H1 (cell line): ENCODE results near the gene THPO. TPM values are rescaled to one million over a fixed set of nuclear protein-coding genes. Genes with fewer than 3 reads are reported as not detected.
A peak's percentile ranks its signal among the peaks of the same experiment; 100 is the strongest.

ENCODE experiments used
- CTCF ChIA-PET: fragments of 300-600 bp; sonication (Branson Sonifier 250); formaldehyde crosslinking; loops from one replicate; lab custom pipeline; 2021; ENCODE audit not compliant: partially characterized antibody; lab: Charles Lee
- POLR2A ChIA-PET: fragments of 300-600 bp; sonication (Branson Sonifier 250); formaldehyde crosslinking; loops from one replicate; lab custom pipeline; 2021; ENCODE audit warnings: inconsistent platforms; ENCODE audit not compliant: partially characterized antibody; lab: Charles Lee
- DNase-seq, 2 experiments: peaks; one replicate each; pipeline versions ENCODE4 v3.0.0 to v3.0.0-alpha.2; 2010 to 2022; ENCODE audit warnings: low spot score in 2 of 2, low read depth in 1 of 2, mixed read lengths in 1 of 2
- FAIRE-seq: peaks from 2 replicates; lab custom pipeline; 2011; peaks lifted over from hg19 to GRCh38; lab: Jason Lieb, UNC
- H2AFZ ChIP-seq: 2 replicates; pipeline ENCODE4 v1.8.1; 2012; ENCODE audit warnings: low read length, inconsistent platforms
- H2AK5ac ChIP-seq: 2 replicates; pipeline ENCODE4 v1.6.1; 2013; ENCODE audit warnings: low read depth, low read length
- H2BK120ac ChIP-seq: replicated peaks from 2 replicates; pipeline ENCODE3; 2013; ENCODE audit warnings: low read depth, low read length, inconsistent platforms
- H2BK12ac ChIP-seq: 2 replicates; pipeline ENCODE4 v1.6.1; 2013; ENCODE audit warnings: low read depth, low read length
- H2BK15ac ChIP-seq: 2 replicates; pipeline ENCODE4 v1.6.1; 2013; ENCODE audit warnings: low read length
- H2BK20ac ChIP-seq: 2 replicates; pipeline ENCODE4 v1.6.1; 2013; ENCODE audit warnings: low read length
- H2BK5ac ChIP-seq: 2 replicates; pipeline ENCODE4 v1.6.1; 2013; ENCODE audit warnings: low read depth, low read length
- H3K14ac ChIP-seq: 2 replicates; pipeline ENCODE4 v1.6.1; 2013; ENCODE audit warnings: inconsistent platforms; ENCODE audit not compliant: insufficient read length
- H3K18ac ChIP-seq: 2 replicates; pipeline ENCODE4 v1.6.1; 2013; ENCODE audit warnings: low read length; ENCODE audit errors: extremely low read depth
- H3K23ac ChIP-seq: 2 replicates; pipeline ENCODE4 v1.6.1; 2013; ENCODE audit warnings: inconsistent platforms; ENCODE audit not compliant: insufficient read length
- H3K23me2 ChIP-seq: 2 replicates; pipeline ENCODE4 v1.6.1; 2013; ENCODE audit warnings: low read depth, low read length
- H3K27ac ChIP-seq: 2 replicates; pipeline ENCODE4 v1.6.1; 2011; ENCODE audit warnings: low read depth, low read length, inconsistent platforms
- H3K27me3 ChIP-seq, 4 experiments: replicated peaks in 1 of 4; 1 replicate in 1 of 4; 2 replicates in 3 of 4; pipeline versions ENCODE4 v1.6.1 to v1.8.1; 2011 to 2013; ENCODE audit warnings: low read length in 3 of 4, mild to moderate bottlenecking in 3 of 4, inconsistent platforms in 2 of 4, mixed read lengths in 2 of 4, moderate library complexity in 1 of 4; ENCODE audit not compliant: control insufficient read depth in 3 of 4, insufficient read depth in 3 of 4; ENCODE audit errors: extremely low read depth in 1 of 4
- H3K36me3 ChIP-seq, 4 experiments: 2 replicates each; pipeline versions ENCODE4 v1.6.1 to v1.8.1; 2011 to 2013; ENCODE audit warnings: mild to moderate bottlenecking in 4 of 4, low read length in 3 of 4, moderate library complexity in 2 of 4, control low read depth in 1 of 4, inconsistent platforms in 1 of 4; ENCODE audit not compliant: insufficient read depth in 4 of 4, control insufficient read depth in 2 of 4
- H3K4ac ChIP-seq: replicated peaks from 2 replicates; pipeline ENCODE3; 2013; ENCODE audit warnings: low read length, low read depth, mixed read lengths, inconsistent platforms; ENCODE audit not compliant: insufficient read length
- H3K4me1 ChIP-seq, 4 experiments: replicated peaks in 1 of 4; 1 replicate in 1 of 4; 2 replicates in 3 of 4; pipeline versions ENCODE4 v1.6.1 to v1.8.1; 2011 to 2013; ENCODE audit warnings: low read length in 3 of 4, inconsistent platforms in 2 of 4, mixed read lengths in 1 of 4; ENCODE audit not compliant: insufficient read depth in 4 of 4, control insufficient read depth in 3 of 4
- H3K4me2 ChIP-seq, 2 experiments: 2 replicates each; pipeline versions ENCODE4 v1.6.1 to v1.8.1; 2011 to 2013; ENCODE audit warnings: low read depth in 2 of 2, low read length in 2 of 2, control low read depth in 1 of 2, inconsistent platforms in 1 of 2, mild to moderate bottlenecking in 1 of 2; ENCODE audit not compliant: insufficient read depth in 1 of 2
- H3K4me3 ChIP-seq, 4 experiments: fragments of 200-600, 300-600 bp in 1 of 4; sonication (generic), shearing (Covaris generic), sonication (Bioruptor Twin) in 1 of 4; 2 replicates each; pipeline versions ENCODE4 v1.5.1 to v1.8.1; 2011 to 2016; ENCODE audit warnings: low read length in 4 of 4, low read depth in 3 of 4, control low read depth in 2 of 4, inconsistent platforms in 2 of 4, mild to moderate bottlenecking in 2 of 4, mixed read lengths in 1 of 4, moderate library complexity in 1 of 4; ENCODE audit not compliant: insufficient read depth in 2 of 4; ENCODE audit errors: extremely low read depth in 1 of 4
- H3K56ac ChIP-seq: replicated peaks from 2 replicates; pipeline ENCODE3; 2013; ENCODE audit warnings: low read depth, mild to moderate bottlenecking, mixed read lengths, low read length, inconsistent platforms; ENCODE audit not compliant: insufficient read length
- H3K79me1 ChIP-seq: 2 replicates; pipeline ENCODE4 v1.6.1; 2013; ENCODE audit warnings: low read depth, low read length, control low read depth
- H3K79me2 ChIP-seq, 2 experiments: 2 replicates each; pipeline versions ENCODE4 v1.6.1 to v1.8.1; 2012 to 2013; ENCODE audit warnings: low read length in 2 of 2, mild to moderate bottlenecking in 2 of 2, inconsistent platforms in 1 of 2; ENCODE audit not compliant: insufficient read depth in 2 of 2, control insufficient read depth in 1 of 2
- H3K9ac ChIP-seq, 4 experiments: replicated peaks in 1 of 4; 1 replicate in 1 of 4; 2 replicates in 3 of 4; pipeline versions ENCODE4 v1.6.1 to v1.8.1; 2011 to 2013; ENCODE audit warnings: low read depth in 3 of 4, low read length in 3 of 4, control low read depth in 2 of 4, mild to moderate bottlenecking in 2 of 4, moderate library complexity in 2 of 4, inconsistent platforms in 1 of 4; ENCODE audit errors: extremely low read depth in 1 of 4
- H3K9me3 ChIP-seq, 2 experiments: 2 replicates each; pipeline versions ENCODE4 v1.6.1 to v1.8.1; 2012 to 2013; ENCODE audit warnings: mild to moderate bottlenecking in 2 of 2, moderate library complexity in 2 of 2, control low read depth in 1 of 2, inconsistent platforms in 1 of 2, low read depth in 1 of 2, low read length in 1 of 2, mixed read lengths in 1 of 2; ENCODE audit not compliant: insufficient read depth in 2 of 2
- H4K20me1 ChIP-seq, 2 experiments: replicated peaks in 1 of 2; 2 replicates each; pipeline versions ENCODE3 to v1.8.1; 2011 to 2013; ENCODE audit warnings: inconsistent platforms in 2 of 2, low read length in 2 of 2, mild to moderate bottlenecking in 1 of 2; ENCODE audit not compliant: insufficient read depth in 2 of 2, control insufficient read depth in 1 of 2
- H4K5ac ChIP-seq: 2 replicates; pipeline ENCODE4 v1.6.1; 2013; ENCODE audit warnings: low read length, low read depth, mixed read lengths, inconsistent platforms; ENCODE audit not compliant: insufficient read length
- H4K8ac ChIP-seq: 2 replicates; pipeline ENCODE4 v1.8.0; 2013; ENCODE audit warnings: mild to moderate bottlenecking, moderate library complexity, low read length, inconsistent platforms; ENCODE audit not compliant: insufficient read depth; ENCODE audit errors: extremely low read depth
- H4K91ac ChIP-seq: replicated peaks from 2 replicates; pipeline ENCODE3; 2013; ENCODE audit warnings: low read length, mixed read lengths, inconsistent platforms; ENCODE audit not compliant: insufficient read length
- BACH1 ChIP-seq: IDR thresholded peaks from 2 replicates; pipeline ENCODE4 v1.6.1; 2012; ENCODE audit warnings: low read length, improper control_type of control experiment
- CEBPB ChIP-seq: IDR thresholded peaks from 2 replicates; pipeline ENCODE4 v1.6.1; 2012; ENCODE audit warnings: low read depth, low read length
- POLR2A ChIP-seq, 2 experiments: IDR thresholded peaks; 1 replicate in 1 of 2; 2 replicates in 1 of 2; pipeline ENCODE4 v1.6.1; 2011; ENCODE audit warnings: low read depth in 2 of 2, low read length in 2 of 2, mild to moderate bottlenecking in 2 of 2; ENCODE audit errors: control extremely low read depth in 1 of 2
- POLR2AphosphoS5 ChIP-seq: IDR thresholded peaks from 2 replicates; pipeline ENCODE4 v1.6.1; 2011; ENCODE audit warnings: low read depth, low read length
- SP4 ChIP-seq: IDR thresholded peaks from 2 replicates; pipeline ENCODE4 v1.6.1; 2012; ENCODE audit warnings: low read length, inconsistent platforms
- WGBS, 2 experiments: shearing (Covaris generic) in 1 of 2; methylation state at CpG; one replicate each; pipeline versions ENCODE4 v1.1.6 to v1.1.7; 2013 to 2015; ENCODE audit warnings: low lambda C conversion rate in 2 of 2, mixed read lengths in 2 of 2, inconsistent platforms in 1 of 2, low coverage in 1 of 2, missing lambda C conversion rate in 1 of 2; ENCODE audit not compliant: insufficient replicate concordance in 2 of 2, insufficient coverage in 1 of 2, insufficient read length in 1 of 2; ENCODE audit errors: extremely low coverage in 1 of 2, missing lambda C conversion rate in 1 of 2; 5-methylcytosine and 5-hydroxymethylcytosine counted together
- polyA plus RNA-seq, 7 experiments: library from polyadenylated mRNA; depleted of rRNA in 3 of 7; stranded (reverse) in 5 of 7; unstranded in 2 of 7; fragments of >200 nt in 5 of 7; fragments of 200-250 nt in 2 of 7; gene quantifications; 1 replicate in 5 of 7; 2 replicates in 1 of 7; 4 replicates in 1 of 7; pipeline versions ENCODE4 v1.2.1 to v1.2.3, GENCODE V29; 2011 to 2013; ENCODE audit warnings: missing spikeins in 2 of 7, mixed read lengths in 2 of 7
- total RNA-seq: library from RNA; stranded (reverse); fragmentation: NEBNext Ultra II Directional; extraction: Animal tissue kit (Norgen Biotek cat#: 25700); gene quantifications from 2 replicates; pipeline ENCODE4 v1.2.1, GENCODE V29; 2021

Gene THPO
- total and polyA plus RNA-seq, 2 of the 8 experiments (the other 6 are each of a cell fraction or from before 2014, with no cell fraction given) = 0.82 to 1.2 TPM

GRCh38 chr3:184368586-184369183 lies 9.3 kb downstream of the THPO start:
- Histone ChIP-seq H3K4me2 (no peak overlapping the region), H2BK5ac (no peak overlapping the region), H2BK120ac (no peak overlapping the region), H3K9me3 (no peaks in the 10 kb centered on the region), H3K23ac (no peak overlapping the region), H2BK20ac (no peak overlapping the region), H3K79me2 (peaks cover 0 to 12% of the 10 kb centered on the region in 2 experiments; a peak in 2 of 4 replicates), H4K5ac (no peak overlapping the region), H3K36me3 (peaks cover 6 to 32% (median 28%) of the 10 kb centered on the region in 4 experiments; a peak in 7 of 8 replicates), H3K4me1 (peaks cover 0 to 10% (median 6%) of the 10 kb centered on the region in 4 experiments; a peak in 6 of 7 replicates), H3K14ac (no peak overlapping the region), H2BK12ac (no peak overlapping the region), H4K8ac (no peak overlapping the region), H3K79me1 (0 out of 2 replicates have a peak, but pooled peaks cover 3% of the 10 kb centered on the region), H3K56ac (no peak overlapping the region), H3K27me3 (no peaks in the 10 kb centered on the region), H4K91ac (no peak overlapping the region), H3K4ac (no peak overlapping the region), H4K20me1 (peaks cover 4 to 20% of the 10 kb centered on the region in 2 experiments), H3K27ac (no peak overlapping the region), H2AFZ (no peak overlapping the region), H3K4me3 (no peak overlapping the region), H3K9ac (no peak overlapping the region), H3K18ac (no peak overlapping the region), H2BK15ac (no peak overlapping the region), H3K23me2 (peaks cover 2% of the 10 kb centered on the region; the same call in 1 of the 2 replicates), H2AK5ac (no peak overlapping the region)
- WGBS, 2 experiments = 94% methylated on average over 3 of the region's 3 CpGs; no CpG with 5 or more reads in 1 of the 2 experiments
- FAIRE-seq (no peak), DNase-seq (no peak)
- TF ChIP-seq SP4 (no peak), POLR2AphosphoS5 (peak; percentile 56; the same call in 1 of the 2 replicates), CEBPB (no peak), POLR2A (IDR thresholded peaks at IDR 0.05; ENCODE audit: control extremely low read depth in 1 of 2, low read depth in 2 of 2, low read length in 2 of 2) (peak in 1 of 2 experiments; percentile 30; a peak in 1 of 3 replicates), BACH1 (no peak)
- ChIA-PET CTCF (interaction anchor here (0.7 to 11.5 kb wide), 11 partner anchors 8 to 410 kb away, joined by 3 to 223 read pairs (median 5); no protein-coding TSS in a partner anchor), POLR2A (interaction anchor here (0.7 to 2.4 kb wide), 3 partner anchors 21 to 173 kb away, joined by 3 to 12 read pairs (median 3); partner anchors contain the start of gene FAM131A)
